HepG2 (cell line): ENCODE measurements around the gene PAQR5. TPM values are rescaled to one million over a fixed set of nuclear protein-coding genes. Genes with fewer than 3 reads are reported as not detected.

ENCODE experiments used
- ATM ChIP-seq: fragments of 450-650 bp; IDR thresholded peaks from 2 replicates; pipeline ENCODE4 v1.7.1; 2017; ENCODE audit warnings: mild to moderate bottlenecking, borderline replicate concordance
- FOXM1 ChIP-seq: sonication (generic); formaldehyde crosslinking; IDR thresholded peaks from 2 replicates; pipeline ENCODE4 v1.5.0; 2020; ENCODE audit warnings: missing genetic modification reagents
- GPBP1L1 ChIP-seq: sonication (generic); formaldehyde crosslinking; IDR thresholded peaks from 2 replicates; pipeline ENCODE4 v1.5.0; 2020; ENCODE audit warnings: mild to moderate bottlenecking, missing genetic modification reagents
- HNF1B ChIP-seq: sonication (generic); formaldehyde crosslinking; IDR thresholded peaks from 2 replicates; pipeline ENCODE4 v1.5.1; 2020; ENCODE audit warnings: mild to moderate bottlenecking, moderate library complexity, missing genetic modification reagents
- JDP2 ChIP-seq: sonication (generic); formaldehyde crosslinking; IDR thresholded peaks from 2 replicates; pipeline ENCODE4 v1.8.1; 2022; ENCODE audit warnings: missing genetic modification reagents, borderline replicate concordance
- KAT8 ChIP-seq: IDR thresholded peaks from 2 replicates; pipeline ENCODE4 v1.6.1; 2016; ENCODE audit warnings: missing genetic modification reagents, missing compliant biosample characterization
- MBD4 ChIP-seq: IDR thresholded peaks from 2 replicates; pipeline ENCODE4 v1.6.1; 2012; ENCODE audit warnings: low read length, inconsistent platforms, borderline replicate concordance
- MEIS1 ChIP-seq: sonication (generic); formaldehyde crosslinking; IDR thresholded peaks from 2 replicates; pipeline ENCODE4 v1.9.0; 2021; ENCODE audit warnings: mild to moderate bottlenecking, missing genetic modification reagents, moderate library complexity, borderline replicate concordance
- PITX1 ChIP-seq: sonication (generic); formaldehyde crosslinking; IDR thresholded peaks from 2 replicates; pipeline ENCODE4 v1.5.1; 2020; ENCODE audit warnings: mild to moderate bottlenecking, missing genetic modification reagents
- SAFB2 ChIP-seq: sonication (generic); formaldehyde crosslinking; IDR thresholded peaks from 2 replicates; pipeline ENCODE4 v1.5.1; 2020; ENCODE audit warnings: missing genetic modification reagents, low read depth, mild to moderate bottlenecking, borderline replicate concordance
- SATB2 ChIP-seq: sonication (generic); formaldehyde crosslinking; IDR thresholded peaks from 2 replicates; pipeline ENCODE4 v1.5.0; 2020; ENCODE audit warnings: missing genetic modification reagents
- THAP8 ChIP-seq: sonication (generic); formaldehyde crosslinking; IDR thresholded peaks from 2 replicates; pipeline ENCODE4 v1.5.1; 2020; ENCODE audit warnings: missing genetic modification reagents, mild to moderate bottlenecking, borderline replicate concordance
- TIGD3 ChIP-seq: sonication (generic); formaldehyde crosslinking; IDR thresholded peaks from 2 replicates; pipeline ENCODE4 v1.5.1; 2020; ENCODE audit warnings: mild to moderate bottlenecking, missing genetic modification reagents, borderline replicate concordance
- XBP1 ChIP-seq: sonication (generic); formaldehyde crosslinking; IDR thresholded peaks from 2 replicates; pipeline ENCODE4 v1.5.0; 2020; ENCODE audit warnings: missing genetic modification reagents
- ZBTB2 ChIP-seq: sonication (generic); formaldehyde crosslinking; IDR thresholded peaks from 2 replicates; pipeline ENCODE4 v1.8.0; 2022; ENCODE audit warnings: low read depth, missing genetic modification reagents
- ZKSCAN5 ChIP-seq: sonication (generic); formaldehyde crosslinking; IDR thresholded peaks from 2 replicates; pipeline ENCODE4 v1.5.1; 2020; ENCODE audit warnings: mild to moderate bottlenecking, missing genetic modification reagents
- ZNF180 ChIP-seq: sonication (generic); formaldehyde crosslinking; IDR thresholded peaks from 2 replicates; pipeline ENCODE4 v1.4.0; 2020; ENCODE audit warnings: low read depth, missing genetic modification reagents, borderline replicate concordance
- ZNF251 ChIP-seq: sonication (generic); formaldehyde crosslinking; IDR thresholded peaks from 2 replicates; pipeline ENCODE4 v1.9.0; 2021; ENCODE audit warnings: mild to moderate bottlenecking, missing genetic modification reagents
- ZNF335 ChIP-seq: sonication (generic); formaldehyde crosslinking; IDR thresholded peaks from 2 replicates; pipeline ENCODE4 v1.4.0; 2020; ENCODE audit warnings: missing genetic modification reagents
- ZNF615 ChIP-seq: sonication (generic); formaldehyde crosslinking; IDR thresholded peaks from 2 replicates; pipeline ENCODE4 v1.5.0; 2020; ENCODE audit warnings: mild to moderate bottlenecking, missing genetic modification reagents, borderline replicate concordance
- ZNF7 ChIP-seq: IDR thresholded peaks from 2 replicates; pipeline ENCODE4 v1.6.1; 2016; ENCODE audit warnings: missing biosample characterization, missing genetic modification reagents
- ZNF839 ChIP-seq: sonication (generic); formaldehyde crosslinking; IDR thresholded peaks from 2 replicates; pipeline ENCODE4 v1.4.0; 2020; ENCODE audit warnings: missing genetic modification reagents, mild to moderate bottlenecking, borderline replicate concordance
- ZNF883 ChIP-seq: sonication (generic); formaldehyde crosslinking; IDR thresholded peaks from 2 replicates; pipeline ENCODE4 v1.5.1; 2020; ENCODE audit warnings: mild to moderate bottlenecking, missing genetic modification reagents; ENCODE audit errors: not compliant biosample characterization
- ZSCAN22 ChIP-seq: sonication (generic); formaldehyde crosslinking; IDR thresholded peaks from 2 replicates; pipeline ENCODE4 v1.4.0; 2020; ENCODE audit warnings: mild to moderate bottlenecking, missing genetic modification reagents
- polyA plus RNA-seq, 8 experiments: library from polyadenylated mRNA; depleted of rRNA in 3 of 8; stranded (reverse) in 7 of 8; unstranded in 1 of 8; fragments of >200 nt; fragmentation: Illumina TruSeq in 4 of 8; extraction: Trizol in 4 of 8; gene quantifications; 2 replicates each; pipeline versions ENCODE4 v1.2.1 to v1.2.3, GENCODE V29; 2011 to 2016; ENCODE audit warnings: low read depth in 4 of 8, missing spikeins in 1 of 8, mixed read lengths in 1 of 8; ENCODE audit not compliant: insufficient read depth in 1 of 8
- total RNA-seq, 5 experiments: library from RNA; depleted of rRNA; stranded (reverse); fragments of >200 nt; fragmentation: Illumina TruSeq; extraction: Trizol; gene quantifications; 2 replicates each; pipeline ENCODE4 v1.2.3, GENCODE V29; 2016; ENCODE audit warnings: low read depth in 1 of 5

Gene PAQR5
- total and polyA plus RNA-seq, 2 of the 13 experiments (the other 11 are each of a cell fraction or from before 2014, with no cell fraction given), result 0.53 to 1.3 TPM

- TF ChIP-seq PITX1 (CRISPR knock-in tag) (no peak; the same call in none of the 2 replicates), JDP2 (CRISPR knock-in tag) (no peak; the same call in 1 of the 2 replicates), MEIS1 (no peak), GPBP1L1 (no peak), KAT8 (peak; percentile 86), ATM (no peak), THAP8 (CRISPR knock-in tag) (peak; percentile 76; the same call in 1 of the 2 replicates), ZNF883 (CRISPR knock-in tag) (peak; percentile 29), ZNF615 (CRISPR knock-in tag) (no peak), ZNF180 (CRISPR knock-in tag) (no peak), FOXM1 (no peak), ZBTB2 (CRISPR knock-in tag) (no peak), ZNF335 (CRISPR knock-in tag) (peak; percentile 75), ZNF7 (CRISPR knock-in tag) (no peak), SATB2 (peak; percentile 59; the same call in 1 of the 2 replicates), ZNF839 (CRISPR knock-in tag) (0 out of 2 replicates have a peak, but pooled peaks have one; percentile 5), ZKSCAN5 (CRISPR knock-in tag) (no peak), MBD4 (no peak), XBP1 (CRISPR knock-in tag) (no peak), HNF1B (CRISPR knock-in tag) (peak; percentile 76), ZNF251 (CRISPR knock-in tag) (no peak), TIGD3 (CRISPR knock-in tag) (no peak), SAFB2 (no peak), ZSCAN22 (no peak)
These were observed 154.2 kb downstream of the PAQR5 start, which contains the start of gene RPLP1 (continued) for GRCh38 chr15:69452692-69453521.
